GM13977 (cell line): ENCODE measurements around the gene TIPRL.
"Not testable (repeated sequence)": the region's sequence is repeated elsewhere in the genome, so short reads cannot be mapped to it uniquely, and the experiment has no call there.

Experiments
- DNase-seq: peaks from one replicate; pipeline ENCODE4 v3.0.0; 2012; ENCODE audit warnings: low spot score
- in situ Hi-C: fragments of 300-500 bp; cut with MboI; formaldehyde crosslinking; loops from one replicate; pipeline ENCODE4 v1.12.0; 2022; ENCODE audit warnings: low sequenced_read_pairs, low pct_unique_long_range_greater_than_20kb, mixed read lengths, inconsistent platforms; ENCODE audit not compliant: unreplicated experiment
- TF ChIP-seq, protein P1 (sequence below): IDR thresholded peaks from 2 replicates; pipeline ENCODE4 v1.5.1; 2012; ENCODE audit warnings: mild to moderate bottlenecking, control low read depth; ENCODE audit not compliant: insufficient read depth; ENCODE audit errors: extremely low read depth, missing control alignments

Gene TIPRL

GRCh38 chr1:168146160-168146539 is 32.6 kb upstream of the TIPRL start:
- DNase-seq = no peak
- in situ Hi-C loops = no loop called here
- TF ChIP-seq, protein P1, sequence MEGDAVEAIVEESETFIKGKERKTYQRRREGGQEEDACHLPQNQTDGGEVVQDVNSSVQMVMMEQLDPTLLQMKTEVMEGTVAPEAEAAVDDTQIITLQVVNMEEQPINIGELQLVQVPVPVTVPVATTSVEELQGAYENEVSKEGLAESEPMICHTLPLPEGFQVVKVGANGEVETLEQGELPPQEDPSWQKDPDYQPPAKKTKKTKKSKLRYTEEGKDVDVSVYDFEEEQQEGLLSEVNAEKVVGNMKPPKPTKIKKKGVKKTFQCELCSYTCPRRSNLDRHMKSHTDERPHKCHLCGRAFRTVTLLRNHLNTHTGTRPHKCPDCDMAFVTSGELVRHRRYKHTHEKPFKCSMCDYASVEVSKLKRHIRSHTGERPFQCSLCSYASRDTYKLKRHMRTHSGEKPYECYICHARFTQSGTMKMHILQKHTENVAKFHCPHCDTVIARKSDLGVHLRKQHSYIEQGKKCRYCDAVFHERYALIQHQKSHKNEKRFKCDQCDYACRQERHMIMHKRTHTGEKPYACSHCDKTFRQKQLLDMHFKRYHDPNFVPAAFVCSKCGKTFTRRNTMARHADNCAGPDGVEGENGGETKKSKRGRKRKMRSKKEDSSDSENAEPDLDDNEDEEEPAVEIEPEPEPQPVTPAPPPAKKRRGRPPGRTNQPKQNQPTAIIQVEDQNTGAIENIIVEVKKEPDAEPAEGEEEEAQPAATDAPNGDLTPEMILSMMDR = no peak

GRCh38 chr1:168146626-168147025 is 32.1 kb upstream of the TIPRL start:
- in situ Hi-C loops = no loop called here
- DNase-seq = no peak
- TF ChIP-seq, protein P1 = no peak

- TF ChIP-seq, protein P1 = no peak
- peak; percentile 68 for DNase-seq
- in situ Hi-C loops = no loop called here
Observed at GRCh38 chr1:168148916-168149315, 29.8 kb upstream of the TIPRL start.

GRCh38 chr1:168150283-168150682 is 28.5 kb upstream of the TIPRL start:
- in situ Hi-C loops = no loop called here
- no peak for DNase-seq
- TF ChIP-seq, protein P1 = no peak

DNA sequence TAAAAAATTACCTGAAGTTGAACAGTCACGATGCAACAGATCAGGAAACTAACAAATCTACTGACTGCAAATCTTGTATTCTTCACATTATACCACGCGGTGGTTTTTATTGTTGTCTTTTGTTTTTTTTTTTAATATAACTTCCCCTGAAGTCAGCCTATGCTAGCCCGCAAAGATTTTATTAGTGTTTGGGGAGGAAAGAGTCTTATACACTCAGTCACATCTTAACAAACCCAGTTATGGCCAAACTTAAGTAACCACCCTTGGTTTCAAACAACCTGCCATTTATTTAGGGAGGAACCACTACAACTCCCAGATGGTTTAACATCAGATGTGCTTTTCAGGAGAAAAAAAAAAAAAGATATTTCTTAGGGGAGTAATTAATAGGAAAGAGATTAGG is 26.8 kb upstream of the TIPRL start:
- no peak for DNase-seq
- in situ Hi-C loops = no loop called here
- TF ChIP-seq, protein P1 = no peak

GRCh38 chr1:168154707-168155106 is 24.1 kb upstream of the TIPRL start:
- DNase-seq, in situ Hi-C loops: not testable (repeated sequence)

- in situ Hi-C loops = no loop called here
- DNase-seq = no peak
Observed at GRCh38 chr1:168155910-168156309, 22.9 kb upstream of the TIPRL start.

More at GRCh38 chr1:168155910-168156309, 22.9 kb upstream of the TIPRL start:
- TF ChIP-seq, protein P1 = no peak
